Endothelial cell of umbilical vein (primary cell): ENCODE results near the gene CELSR3. TPM values are rescaled to one million over a fixed set of nuclear protein-coding genes. Genes with fewer than 3 reads are reported as not detected.

Experiments
- BruUV-seq: library from RNA; stranded (reverse); fragments of 400-500 nt; replicated peaks from 2 replicates; lab custom pipeline; 2021; lab: Mats Ljungman, UMichigan
- CTCF ChIA-PET: fragments of 300-600, 350-600 bp; sonication (Branson Sonifier 250); formaldehyde crosslinking; loops from one replicate; lab custom pipeline; 2021; ENCODE audit warnings: antibody characterized with exemption, inconsistent platforms; lab: Charles Lee
- POLR2A ChIA-PET: fragments of 300-600, 350-600 bp; sonication (Branson Sonifier 250); formaldehyde crosslinking; loops from one replicate; lab custom pipeline; 2021; ENCODE audit warnings: antibody characterized with exemption, inconsistent platforms; lab: Charles Lee
- DNase-seq: peaks from one replicate; pipeline ENCODE4 v3.0.0-alpha.2; 2011; ENCODE audit warnings: low read depth, low spot score
- FAIRE-seq: peaks from 2 replicates; lab custom pipeline; 2011; peaks lifted over from hg19 to GRCh38; lab: Jason Lieb, UNC
- H2AFZ ChIP-seq: 2 replicates; pipeline ENCODE4 v1.6.0; 2012; ENCODE audit warnings: low read depth, low read length, control low read depth, inconsistent platforms
- H3K27ac ChIP-seq: 2 replicates; pipeline ENCODE4 v1.5.1; 2011; ENCODE audit warnings: low read depth, mild to moderate bottlenecking, control low read depth, low read length, moderate library complexity; ENCODE audit not compliant: insufficient read depth
- H3K27me3 ChIP-seq, 2 experiments: 2 replicates each; pipeline versions ENCODE4 v1.6.0 to v1.6.1; 2011; ENCODE audit warnings: low read length in 2 of 2, mixed read lengths in 1 of 2; ENCODE audit not compliant: control insufficient read depth in 2 of 2, insufficient read depth in 2 of 2
- H3K36me3 ChIP-seq, 2 experiments: 2 replicates in 1 of 2; 3 replicates in 1 of 2; pipeline ENCODE4 v1.5.1; 2011; ENCODE audit warnings: low read length in 2 of 2, mild to moderate bottlenecking in 1 of 2, moderate library complexity in 1 of 2; ENCODE audit not compliant: control insufficient read depth in 2 of 2, insufficient read depth in 2 of 2; ENCODE audit errors: extremely low read depth in 1 of 2
- H3K4me1 ChIP-seq: 3 replicates; pipeline ENCODE4 v1.5.1; 2011; ENCODE audit warnings: mild to moderate bottlenecking, low read length; ENCODE audit not compliant: control insufficient read depth, insufficient read depth; ENCODE audit errors: extremely low read depth
- H3K4me2 ChIP-seq: 2 replicates; pipeline ENCODE4 v1.6.1; 2011; ENCODE audit warnings: low read length, control low read depth, mixed read lengths; ENCODE audit not compliant: insufficient read depth
- H3K4me3 ChIP-seq, 3 experiments: fragments of 200-600 bp in 1 of 3; sonication (generic), shearing (Covaris generic) in 1 of 3; replicated peaks in 1 of 3; 2 replicates each; pipeline ENCODE4 v1.5.1; 2011 to 2016; ENCODE audit warnings: control low read depth in 3 of 3, low read length in 3 of 3, mild to moderate bottlenecking in 2 of 3, inconsistent platforms in 1 of 3, low read depth in 1 of 3, moderate library complexity in 1 of 3; ENCODE audit not compliant: insufficient read depth in 1 of 3
- H3K79me2 ChIP-seq: 2 replicates; pipeline ENCODE4 v1.6.0; 2012; ENCODE audit warnings: low read length, inconsistent platforms; ENCODE audit not compliant: control insufficient read depth, insufficient read depth
- H3K9ac ChIP-seq: replicated peaks from 2 replicates; pipeline ENCODE3; 2011; ENCODE audit warnings: low read length, control low read depth; ENCODE audit not compliant: insufficient read depth; ENCODE audit errors: extremely low read depth
- H3K9me1 ChIP-seq: replicated peaks from 3 replicates; pipeline ENCODE4 v1.6.0; 2011; ENCODE audit warnings: mild to moderate bottlenecking, low read length; ENCODE audit not compliant: control insufficient read depth, insufficient read depth; ENCODE audit errors: extremely low read depth
- H3K9me3 ChIP-seq: replicated peaks from 2 replicates; pipeline ENCODE4 v1.5.1; 2012; ENCODE audit warnings: low read length, inconsistent platforms; ENCODE audit not compliant: control insufficient read depth, insufficient read depth
- H4K20me1 ChIP-seq: replicated peaks from 2 replicates; pipeline ENCODE3; 2011; ENCODE audit warnings: mild to moderate bottlenecking, low read length; ENCODE audit not compliant: control insufficient read depth, insufficient read depth; ENCODE audit errors: extremely low read depth
- EZH2 ChIP-seq: IDR thresholded peaks from 2 replicates; pipeline ENCODE4 v1.6.1; 2012; ENCODE audit warnings: borderline replicate concordance, low read depth, mild to moderate bottlenecking, moderate library complexity, low read length, inconsistent platforms; ENCODE audit not compliant: severe bottlenecking
- FOS ChIP-seq: IDR thresholded peaks from 2 replicates; pipeline ENCODE4 v1.6.1; 2011; ENCODE audit warnings: mild to moderate bottlenecking, low read length, moderate library complexity, borderline replicate concordance; ENCODE audit not compliant: insufficient read depth
- GATA2 ChIP-seq: IDR thresholded peaks from 2 replicates; pipeline ENCODE4 v1.7.0; 2011; ENCODE audit warnings: low read depth, mild to moderate bottlenecking, moderate library complexity, mixed read lengths, low read length; ENCODE audit not compliant: insufficient read length, insufficient read depth
- JUN ChIP-seq: IDR thresholded peaks from 2 replicates; pipeline ENCODE4 v1.6.1; 2011; ENCODE audit warnings: borderline replicate concordance, low read depth; ENCODE audit not compliant: insufficient read length, insufficient read depth
- MAX ChIP-seq: IDR thresholded peaks from 2 replicates; pipeline ENCODE4 v1.6.1; 2011; ENCODE audit not compliant: insufficient read depth, insufficient read length
- MYC ChIP-seq: IDR thresholded peaks from one replicate; pipeline ENCODE4 v1.6.1; 2011; ENCODE audit warnings: mild to moderate bottlenecking, low read depth, low read length
- POLR2A ChIP-seq: IDR thresholded peaks from 2 replicates; pipeline ENCODE4 v1.6.1; 2012; ENCODE audit warnings: low read depth, mild to moderate bottlenecking, control low read depth, low read length
- POLR2AphosphoS5 ChIP-seq: IDR thresholded peaks from 2 replicates; pipeline ENCODE4 v1.6.1; 2012; ENCODE audit warnings: low read depth, mild to moderate bottlenecking, control low read depth, low read length, moderate library complexity; ENCODE audit not compliant: insufficient read depth
- dilution Hi-C: fragments of 300-500 bp; cut with MboI; formaldehyde crosslinking; loops from one replicate; pipeline ENCODE4 v1.15.0; 2019; ENCODE audit warnings: low sequenced_read_pairs; ENCODE audit not compliant: extremely low pct_ligation_motif_present
- intact Hi-C: fragments of 100-400 bp; cut with micrococcal nuclease; formaldehyde crosslinking; loops from one replicate; pipeline ENCODE4 v1.10.0; 2022
- polyA plus RNA-seq, 4 experiments: library from polyadenylated mRNA; depleted of rRNA in 3 of 4; stranded (reverse) in 3 of 4; unstranded in 1 of 4; fragments of >200 nt; gene quantifications; 2 replicates each; pipeline versions ENCODE4 v1.2.1 to v1.2.3, GENCODE V29; 2011 to 2012; ENCODE audit warnings: missing spikeins in 1 of 4
- total RNA-seq: library from RNA; stranded (reverse); gene quantifications from 2 replicates; pipeline ENCODE4 v1.2.3, GENCODE V29; 2021
- TF ChIP-seq, protein P1 (sequence below), 2 donors: IDR thresholded peaks; 1 replicate in 1 of 2; 2 replicates in 1 of 2; pipeline ENCODE4 v1.5.1; 2011; ENCODE audit warnings: low read length in 2 of 2, mild to moderate bottlenecking in 2 of 2, moderate library complexity in 2 of 2, control low read depth in 1 of 2, inconsistent platforms in 1 of 2, low read depth in 1 of 2; ENCODE audit not compliant: insufficient read depth in 1 of 2; ENCODE audit errors: extremely low read depth in 1 of 2

CELSR3 gene
- total and polyA plus RNA-seq, 2 donors (not counting 3 experiments of a cell fraction or from before 2014, with no cell fraction given) = 0.25 to 0.71 TPM

- Histone ChIP-seq H3K27me3 (no peaks in the 10 kb centered on the region), H3K79me2 (no peaks in the 10 kb centered on the region), H3K9me3 (no peaks in the 10 kb centered on the region), H2AFZ (no peak overlapping the region), H3K36me3 (peaks cover 2 to 12% of the 10 kb centered on the region in 2 experiments), H3K4me3 (no peak overlapping the region), H3K9me1 (no peaks in the 10 kb centered on the region), H3K4me2 (no peak overlapping the region), H3K27ac (no peak overlapping the region), H3K9ac (no peak overlapping the region), H3K4me1 (no peaks in the 10 kb centered on the region), H4K20me1 (no peaks in the 10 kb centered on the region)
- no TSS peak for BruUV-seq
- CTCF ChIA-PET = interaction anchor here (1.3 kb wide), 1 partner anchor 8 kb away, joined by 4 read pairs; the partner anchor contains the start of gene NCKIPSD
- TF ChIP-seq MAX = no peak
- TF ChIP-seq, protein P1, sequence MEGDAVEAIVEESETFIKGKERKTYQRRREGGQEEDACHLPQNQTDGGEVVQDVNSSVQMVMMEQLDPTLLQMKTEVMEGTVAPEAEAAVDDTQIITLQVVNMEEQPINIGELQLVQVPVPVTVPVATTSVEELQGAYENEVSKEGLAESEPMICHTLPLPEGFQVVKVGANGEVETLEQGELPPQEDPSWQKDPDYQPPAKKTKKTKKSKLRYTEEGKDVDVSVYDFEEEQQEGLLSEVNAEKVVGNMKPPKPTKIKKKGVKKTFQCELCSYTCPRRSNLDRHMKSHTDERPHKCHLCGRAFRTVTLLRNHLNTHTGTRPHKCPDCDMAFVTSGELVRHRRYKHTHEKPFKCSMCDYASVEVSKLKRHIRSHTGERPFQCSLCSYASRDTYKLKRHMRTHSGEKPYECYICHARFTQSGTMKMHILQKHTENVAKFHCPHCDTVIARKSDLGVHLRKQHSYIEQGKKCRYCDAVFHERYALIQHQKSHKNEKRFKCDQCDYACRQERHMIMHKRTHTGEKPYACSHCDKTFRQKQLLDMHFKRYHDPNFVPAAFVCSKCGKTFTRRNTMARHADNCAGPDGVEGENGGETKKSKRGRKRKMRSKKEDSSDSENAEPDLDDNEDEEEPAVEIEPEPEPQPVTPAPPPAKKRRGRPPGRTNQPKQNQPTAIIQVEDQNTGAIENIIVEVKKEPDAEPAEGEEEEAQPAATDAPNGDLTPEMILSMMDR (IDR thresholded peaks at IDR 0.05; ENCODE audit: extremely low read depth in 1 of 2, insufficient read depth in 1 of 2, low read depth in 1 of 2, low read length in 2 of 2) = no peak
- TF ChIP-seq POLR2A = no peak
- no peak for TF ChIP-seq JUN
- no peak for TF ChIP-seq EZH2
- POLR2A ChIA-PET = no interaction called here
- FAIRE-seq = no peak
- intact Hi-C loops (no loop called here), dilution Hi-C loops (no loop called here)
- no peak for DNase-seq
Observed at GRCh38 chr3:48678056-48678455, 15.4 kb upstream of the CELSR3 start.

DNA sequence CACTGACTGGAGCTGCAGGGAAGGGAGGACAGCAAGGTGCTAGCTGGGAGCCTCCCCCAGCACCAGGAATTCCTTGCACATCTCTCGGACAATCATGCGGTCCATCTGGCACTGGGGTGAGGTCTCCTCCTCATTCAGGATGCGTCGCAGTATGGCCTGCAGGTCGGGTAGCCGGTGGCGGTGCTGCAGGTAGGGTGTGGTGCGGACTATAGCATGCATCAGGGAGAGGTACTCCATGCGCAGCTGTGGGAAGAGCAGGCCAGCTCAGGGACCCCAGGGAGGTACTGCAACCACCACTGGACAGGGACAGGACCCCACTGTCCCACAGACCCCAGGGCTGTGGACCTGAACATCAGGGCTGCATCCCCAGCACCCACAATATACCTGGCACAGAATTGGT is 11.8 kb upstream of the CELSR3 start:
- no peaks in the 10 kb centered on the region for H4K20me1 ChIP-seq
- DNase-seq = no peak
- no peaks in the 10 kb centered on the region for H3K27me3 ChIP-seq
- H3K4me1 ChIP-seq = no peaks in the 10 kb centered on the region
- no peaks in the 10 kb centered on the region for H3K79me2 ChIP-seq
- H3K9me1 ChIP-seq = no peaks in the 10 kb centered on the region
- dilution Hi-C loops = no loop called here
- no peak for FAIRE-seq
- TF ChIP-seq JUN (no peak), GATA2 (no peak), MYC (no peak), EZH2 (no peak), POLR2AphosphoS5 (no peak), POLR2A (no peak), FOS (no peak), MAX (no peak)
- TF ChIP-seq, protein P1 (IDR thresholded peaks at IDR 0.05; ENCODE audit: extremely low read depth in 1 of 2, insufficient read depth in 1 of 2, low read depth in 1 of 2, low read length in 2 of 2) = no peak
- intact Hi-C loops = no loop called here
- H3K27ac ChIP-seq = no peak overlapping the region
- H2AFZ ChIP-seq = no peak overlapping the region
- no peak overlapping the region for H3K4me2 ChIP-seq
- H3K36me3 ChIP-seq = no peaks in the 10 kb centered on the region
- H3K9me3 ChIP-seq = no peaks in the 10 kb centered on the region
- no TSS peak for BruUV-seq
- ChIA-PET POLR2A (no interaction called here), CTCF (interaction anchor here (0.8 to 1.1 kb wide), 2 partner anchors 11 kb away, joined by 3 read pairs; partner anchors contain the start of gene NCKIPSD)
- no peak overlapping the region for H3K4me3 ChIP-seq
- H3K9ac ChIP-seq = no peak overlapping the region
